Measurements from ENCODE around the gene SOCS3.

Gene SOCS3

GRCh38 chr17:78383725-78384471, 24.0 kb upstream of the SOCS3 start:
- H3K27ac ChIP-seq (ENCODE audit: low read length) = no peak overlapping the region
- peaks cover 11% of the 10 kb centered on the region for H4K20me1 ChIP-seq (ENCODE audit: insufficient read depth, low read length)
- H3K4me3 ChIP-seq (ENCODE audit: low read length) = no peak overlapping the region
- peaks cover 21% of the 10 kb centered on the region for H3K4me1 ChIP-seq (ENCODE audit: low read length)
- TF ChIP-seq EZH2phosphoT487 (IDR thresholded peaks at IDR 0.05; ENCODE audit: low read length) (no peak), EZH2 (optimal IDR thresholded peaks at IDR 0.05; ENCODE audit: low read depth, low read length) (no peak), CTCF (IDR thresholded peaks at IDR 0.05; ENCODE audit: low read length) (no peak)
- H3K4me2 ChIP-seq (ENCODE audit: low read depth, low read length) = no peak overlapping the region
- H3K9me2 ChIP-seq (replicated peaks; ENCODE audit: insufficient read depth, low read length) = no peaks in the 10 kb centered on the region
- H3K9ac ChIP-seq (ENCODE audit: low read length) = no peak overlapping the region
- no peaks in the 10 kb centered on the region for H3K27me3 ChIP-seq (replicated peaks; ENCODE audit: insufficient read depth, low read length)
- no peaks in the 10 kb centered on the region; the same call in 1 of the 2 replicates for H3F3A ChIP-seq (ENCODE audit: insufficient read depth, low read length)
- H2AFZ ChIP-seq (ENCODE audit: low read length) = no peak overlapping the region
- H3K79me2 ChIP-seq (ENCODE audit: low read length) = peaks cover 96% of the 10 kb centered on the region
- no peaks in the 10 kb centered on the region for H3K36me3 ChIP-seq (replicated peaks; ENCODE audit: insufficient read depth, low read length)
- DNase-seq = no peak
- H3K9me3 ChIP-seq (replicated peaks; ENCODE audit: insufficient read depth, low read length) = no peaks in the 10 kb centered on the region

- Histone ChIP-seq H3K4me3 (ENCODE audit: low read length) (no peak overlapping the region), H3K4me2 (ENCODE audit: low read depth, low read length) (no peak overlapping the region), H3K27ac (ENCODE audit: low read length) (no peak overlapping the region), H3K79me2 (ENCODE audit: low read length) (peaks cover 81% of the 10 kb centered on the region), H4K20me1 (ENCODE audit: insufficient read depth, low read length) (peaks cover 8% of the 10 kb centered on the region), H3K9me2 (replicated peaks; ENCODE audit: insufficient read depth, low read length) (no peaks in the 10 kb centered on the region), H3K4me1 (ENCODE audit: low read length) (peaks cover 21% of the 10 kb centered on the region), H3F3A (ENCODE audit: insufficient read depth, low read length) (no peaks in the 10 kb centered on the region), H3K9me3 (replicated peaks; ENCODE audit: insufficient read depth, low read length) (no peaks in the 10 kb centered on the region), H3K36me3 (replicated peaks; ENCODE audit: insufficient read depth, low read length) (no peaks in the 10 kb centered on the region), H3K9ac (ENCODE audit: low read length) (no peak overlapping the region), H3K27me3 (replicated peaks; ENCODE audit: insufficient read depth, low read length) (no peaks in the 10 kb centered on the region), H2AFZ (ENCODE audit: low read length) (no peak overlapping the region)
- TF ChIP-seq EZH2phosphoT487 (IDR thresholded peaks at IDR 0.05; ENCODE audit: low read length) (no peak), CTCF (IDR thresholded peaks at IDR 0.05; ENCODE audit: low read length) (no peak), EZH2 (optimal IDR thresholded peaks at IDR 0.05; ENCODE audit: low read depth, low read length) (no peak)
- no peak for DNase-seq
Observed at GRCh38 chr17:78381601-78382232, 21.8 kb upstream of the SOCS3 start.

- TF ChIP-seq EZH2phosphoT487 (IDR thresholded peaks at IDR 0.05; ENCODE audit: low read length) (no peak), CTCF (IDR thresholded peaks at IDR 0.05; ENCODE audit: low read length) (no peak), EZH2 (optimal IDR thresholded peaks at IDR 0.05; ENCODE audit: low read depth, low read length) (no peak)
- H3K9ac ChIP-seq (ENCODE audit: low read length) = no peak overlapping the region
- H3K9me2 ChIP-seq (replicated peaks; ENCODE audit: insufficient read depth, low read length) = no peaks in the 10 kb centered on the region
- H3K9me3 ChIP-seq (replicated peaks; ENCODE audit: insufficient read depth, low read length) = no peaks in the 10 kb centered on the region
- no peak overlapping the region for H2AFZ ChIP-seq (ENCODE audit: low read length)
- no peak overlapping the region for H3K27ac ChIP-seq (ENCODE audit: low read length)
- H3K79me2 ChIP-seq (ENCODE audit: low read length) = peaks cover 68% of the 10 kb centered on the region
- H4K20me1 ChIP-seq (ENCODE audit: insufficient read depth, low read length) = no peaks in the 10 kb centered on the region
- no peaks in the 10 kb centered on the region for H3F3A ChIP-seq (ENCODE audit: insufficient read depth, low read length)
- no peak overlapping the region for H3K4me3 ChIP-seq (ENCODE audit: low read length)
- no peak for DNase-seq
- H3K4me1 ChIP-seq (ENCODE audit: low read length) = peaks cover 14% of the 10 kb centered on the region
- no peak overlapping the region for H3K4me2 ChIP-seq (ENCODE audit: low read depth, low read length)
- peaks cover 10% of the 10 kb centered on the region for H3K27me3 ChIP-seq (replicated peaks; ENCODE audit: insufficient read depth, low read length)
- no peaks in the 10 kb centered on the region for H3K36me3 ChIP-seq (replicated peaks; ENCODE audit: insufficient read depth, low read length)
Observed at GRCh38 chr17:78380370-78380769, 20.5 kb upstream of the SOCS3 start.
